GM21619 (cell line): ENCODE measurements around the gene CWF19L1.
"Not testable (repeated sequence)": the region's sequence is repeated elsewhere in the genome, so short reads cannot be mapped to it uniquely, and the experiment has no call there.

Experiments used
- ATAC-seq: cut with Tn5 transposase; IDR thresholded peaks from one replicate; pipeline ENCODE4 v1.9.1; 2021; ENCODE audit not compliant: unreplicated experiment

The CWF19L1 gene

DNA sequence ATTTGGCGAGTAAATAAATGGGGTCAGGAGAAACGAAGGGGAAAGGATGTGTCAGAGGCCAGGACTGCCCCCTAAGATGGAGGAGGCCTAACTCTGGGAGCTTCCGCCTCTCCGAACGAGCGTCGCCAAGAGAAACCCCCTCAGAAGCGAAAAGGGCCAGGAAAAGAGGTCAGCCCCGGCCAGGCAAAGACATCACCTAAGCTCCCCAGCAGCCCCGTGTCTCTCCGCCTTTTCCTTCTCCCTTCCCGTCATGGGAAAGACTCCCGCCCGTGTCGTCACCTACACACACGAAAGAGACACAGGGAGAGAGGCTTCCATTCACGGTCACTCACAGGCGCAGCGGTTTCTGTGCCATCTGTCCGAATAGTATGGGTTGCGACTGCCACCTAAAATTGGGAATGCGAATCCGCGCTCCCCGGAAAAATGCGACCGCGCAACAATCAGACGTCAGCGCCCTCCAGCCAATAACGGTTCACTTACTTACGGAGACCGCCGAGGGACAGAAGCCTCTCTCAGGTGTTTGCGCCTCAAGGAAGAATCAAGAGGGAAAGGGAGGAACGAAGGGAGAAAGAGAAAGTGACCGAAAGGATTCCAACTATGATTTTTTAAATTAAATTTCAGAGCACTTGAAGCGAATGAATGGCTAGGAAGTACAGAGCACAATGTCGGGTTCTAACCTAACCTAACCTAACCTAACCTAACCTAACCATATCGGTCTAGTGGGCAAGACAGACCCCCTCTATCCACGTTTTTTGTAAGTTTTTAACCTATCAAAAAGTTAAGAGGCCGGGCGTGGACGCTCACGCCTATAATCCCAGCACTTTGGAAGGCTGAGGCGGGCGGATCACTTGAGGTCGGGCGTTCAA, at the start of gene CWF19L1:
CWF19L1 (minus strand) TSS at position 400 of the 866 bp plus-strand sequence; CDS start at position 355, 45 bp downstream.
- ATAC-seq = peak; percentile 84

DNA sequence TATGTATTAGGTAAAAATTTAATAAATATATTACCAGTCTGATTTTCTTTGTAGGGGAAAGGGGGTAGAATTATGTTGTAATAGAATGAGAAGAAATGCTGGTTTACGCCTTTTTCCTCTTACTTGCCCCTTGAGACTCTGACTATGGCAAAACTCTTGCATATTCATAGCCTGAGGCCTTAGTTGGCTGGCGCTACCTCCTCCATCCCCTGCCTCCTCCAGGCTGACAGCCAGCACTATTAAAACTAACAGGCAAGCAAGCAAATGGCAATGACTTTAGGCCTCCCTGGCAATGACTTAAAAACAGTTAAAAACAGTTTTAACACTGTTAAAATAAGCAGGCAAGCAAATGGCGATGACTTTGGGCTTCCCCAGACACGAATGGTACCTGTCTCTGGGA, 48.2 kb upstream of the CWF19L1 start:
- ATAC-seq = no peak

GRCh38 chr10:100311298-100311697, 43.9 kb upstream of the CWF19L1 start:
- no peak for ATAC-seq

- ATAC-seq = no peak
Measured at GRCh38 chr10:100307684-100308083, 40.2 kb upstream of the CWF19L1 start.

- ATAC-seq = no peak
Measured at GRCh38 chr10:100306861-100307260, 39.4 kb upstream of the CWF19L1 start.

- ATAC-seq = no peak
Measured at GRCh38 chr10:100304414-100304813, 37.0 kb upstream of the CWF19L1 start.

DNA sequence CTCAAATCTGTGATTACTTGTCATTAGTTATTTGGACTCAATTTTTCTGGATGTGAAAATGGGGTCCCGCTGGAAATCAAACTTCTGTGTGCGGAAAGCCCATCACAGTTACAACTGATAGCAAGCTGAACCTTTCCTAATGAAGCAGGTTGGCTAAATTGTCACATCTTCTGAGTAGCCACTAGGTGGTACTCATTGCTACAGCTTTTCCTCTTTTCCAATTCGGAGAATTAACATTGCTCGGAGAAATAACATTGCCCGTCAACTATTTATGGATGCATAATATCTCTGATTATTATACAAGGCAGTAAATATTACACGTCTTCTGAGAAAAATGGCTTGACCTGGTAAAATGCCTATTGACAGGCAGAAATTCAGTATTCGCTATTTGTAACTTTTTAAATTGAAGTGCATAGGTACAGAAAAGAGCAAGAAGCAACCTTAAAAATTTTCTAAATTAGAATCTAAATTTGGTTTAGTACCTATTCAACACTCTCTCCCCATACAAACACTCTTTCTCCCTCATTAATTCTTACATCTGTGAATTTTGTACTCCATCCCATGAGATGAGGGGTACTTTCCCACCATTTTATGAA, 36.4 kb upstream of the CWF19L1 start:
- ATAC-seq = no peak

DNA sequence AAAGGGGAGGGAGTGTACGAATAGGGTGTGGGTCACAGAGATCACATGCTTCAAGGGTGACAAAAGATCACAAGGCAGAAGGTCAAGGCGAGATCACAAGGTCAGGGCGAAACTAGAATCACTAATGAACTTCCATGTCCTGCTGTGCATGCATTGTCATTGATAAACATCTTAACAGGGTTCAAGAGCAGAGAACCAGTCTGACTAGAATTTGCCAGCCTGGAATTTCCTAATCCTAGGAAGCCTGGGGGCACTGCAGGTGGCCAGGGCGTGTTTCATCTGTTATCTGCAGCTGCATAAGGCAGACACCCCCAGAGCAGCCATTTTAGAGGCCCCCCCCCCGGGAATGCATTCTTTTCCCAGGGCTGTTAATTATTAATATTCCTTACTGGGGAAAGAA, 33.7 kb upstream of the CWF19L1 start:
- ATAC-seq = not testable (repeated sequence)

GRCh38 chr10:100297242-100297641, 29.8 kb upstream of the CWF19L1 start:
- ATAC-seq = no peak

DNA sequence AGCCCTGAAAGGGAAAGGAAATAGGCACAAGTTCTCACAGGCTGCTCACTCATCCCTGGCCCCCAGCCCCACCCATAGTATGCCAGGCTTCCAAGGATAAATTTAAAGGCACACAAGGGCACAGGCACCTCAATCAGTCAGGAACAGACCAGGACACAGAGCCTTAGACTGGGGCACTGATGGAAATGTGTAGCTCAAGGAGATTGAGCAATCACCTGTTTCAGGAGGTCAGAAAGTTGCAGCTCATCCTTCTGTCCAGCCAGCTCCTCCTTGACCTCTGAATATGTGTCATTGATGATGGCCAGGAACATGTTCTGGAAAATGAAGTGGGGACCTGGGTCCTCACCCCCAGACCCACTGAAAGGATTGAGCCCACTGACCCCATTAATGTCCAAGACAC, 25.6 kb upstream of the CWF19L1 start:
- no peak for ATAC-seq

GRCh38 chr10:100292300-100292699, 24.9 kb upstream of the CWF19L1 start:
- not testable (repeated sequence) for ATAC-seq

- no peak for ATAC-seq
Measured at GRCh38 chr10:100291356-100291755, 23.9 kb upstream of the CWF19L1 start.

DNA sequence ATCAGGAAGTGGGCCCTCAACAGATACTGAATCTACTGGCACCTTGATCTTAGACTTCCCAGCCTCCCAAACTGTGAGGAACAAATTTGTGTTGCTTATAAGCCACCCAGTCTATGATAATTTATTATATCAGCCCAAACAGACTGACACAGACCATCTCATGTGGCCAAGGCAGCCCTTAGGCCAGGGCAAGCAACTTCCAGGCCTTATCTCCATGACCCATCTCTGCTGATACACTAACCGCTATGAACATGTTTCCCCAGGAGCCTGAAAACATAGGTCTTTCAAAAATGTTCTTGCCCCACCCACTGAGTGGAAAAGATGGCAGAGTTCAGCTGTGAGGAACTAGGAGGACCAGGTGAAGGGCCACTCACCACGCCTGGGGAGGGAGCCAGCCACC, 22.2 kb upstream of the CWF19L1 start:
- ATAC-seq = no peak

GRCh38 chr10:100288196-100288595, 20.8 kb upstream of the CWF19L1 start:
- no peak for ATAC-seq

GRCh38 chr10:100287756-100288155, 20.3 kb upstream of the CWF19L1 start:
- no peak for ATAC-seq

DNA sequence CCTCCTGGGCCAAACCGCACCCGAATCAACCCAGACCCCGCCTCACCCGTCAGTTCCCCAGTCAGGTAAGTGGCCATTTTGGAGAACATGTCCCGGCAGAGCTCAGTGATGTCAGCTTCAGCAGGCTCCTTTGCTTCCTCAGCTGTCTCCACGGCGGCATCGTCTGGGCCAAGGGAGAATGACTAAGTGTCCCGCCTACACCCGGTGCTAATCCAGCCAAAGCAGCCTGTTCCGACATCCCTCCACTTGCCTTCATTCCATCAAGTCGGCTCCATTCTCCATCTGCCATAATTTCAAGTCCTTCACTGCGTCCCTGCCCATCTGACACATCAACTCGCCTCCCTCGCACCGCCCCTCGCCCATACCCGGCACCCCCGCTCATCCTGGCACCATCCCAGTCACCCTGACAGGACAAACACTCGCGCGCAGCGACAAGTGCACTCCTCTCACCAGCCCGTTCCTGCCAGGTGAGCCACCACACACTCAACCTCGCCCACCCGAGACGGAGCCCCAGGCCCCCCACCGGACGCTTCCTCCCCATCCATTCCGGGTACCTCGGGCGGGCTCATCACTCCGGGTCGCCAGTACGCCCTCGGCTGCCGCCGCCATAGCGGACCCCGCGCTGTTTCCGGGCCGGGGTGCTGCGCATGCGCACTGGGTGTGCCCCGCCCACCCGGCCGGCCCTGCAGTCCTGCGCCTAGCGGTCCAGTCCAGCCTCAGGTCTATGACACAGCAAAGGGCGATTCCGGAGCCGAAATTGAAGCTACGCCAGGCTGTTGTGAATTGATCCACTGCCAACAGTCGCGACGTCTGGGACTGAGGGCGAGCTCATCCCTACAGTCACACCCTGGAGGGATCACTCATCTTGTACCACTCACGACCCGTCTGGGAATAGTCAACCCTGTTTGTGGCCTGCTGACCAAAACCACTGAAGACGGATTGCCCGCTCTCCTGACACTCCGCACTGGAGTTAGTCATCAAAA, 18.9 kb upstream of the CWF19L1 start, which contains the start of gene BLOC1S2:
BLOC1S2 (minus strand) TSS at position 630 of the 983 bp plus-strand sequence; CDS start at position 609, 21 bp downstream.
- peak; percentile 85 for ATAC-seq

DNA sequence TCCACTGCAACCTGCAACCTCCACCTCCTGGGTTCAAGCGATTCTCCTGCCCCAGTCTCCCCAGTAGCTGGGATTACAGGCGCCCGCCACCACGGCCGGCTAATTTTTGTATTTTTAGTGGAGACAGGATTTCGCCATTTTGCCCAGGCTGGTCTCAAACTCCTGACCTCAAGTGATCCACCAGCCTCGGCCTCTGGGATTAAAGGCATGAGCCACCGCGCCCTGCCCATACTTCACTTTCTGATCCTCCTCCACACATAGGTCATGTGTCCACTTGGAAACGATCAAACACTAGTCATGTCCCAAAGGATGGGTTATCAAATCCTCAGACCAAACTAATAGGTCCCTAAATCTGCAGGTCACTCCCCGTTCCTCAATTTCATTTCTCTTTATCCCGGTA, 17.9 kb upstream of the CWF19L1 start:
- not testable (repeated sequence) for ATAC-seq

DNA sequence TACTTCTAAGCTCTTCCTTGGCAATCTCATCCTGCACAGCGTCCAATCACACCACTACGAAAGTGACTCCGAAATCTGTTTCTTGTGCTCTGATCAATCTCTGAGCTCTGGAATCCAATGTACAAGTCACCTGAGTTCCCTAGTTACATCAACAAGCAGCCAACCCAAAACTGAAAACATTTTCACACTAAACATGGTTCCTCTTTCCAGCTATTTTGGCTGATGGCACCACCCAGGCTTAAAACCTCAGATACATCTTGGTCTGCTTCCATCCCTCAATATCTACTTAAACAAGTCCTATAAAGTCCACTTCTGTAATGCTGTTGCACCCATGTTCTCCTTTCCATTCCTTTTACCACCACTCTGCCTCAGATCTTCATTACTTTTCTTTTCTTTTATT, 15.5 kb upstream of the CWF19L1 start:
- no peak for ATAC-seq

DNA sequence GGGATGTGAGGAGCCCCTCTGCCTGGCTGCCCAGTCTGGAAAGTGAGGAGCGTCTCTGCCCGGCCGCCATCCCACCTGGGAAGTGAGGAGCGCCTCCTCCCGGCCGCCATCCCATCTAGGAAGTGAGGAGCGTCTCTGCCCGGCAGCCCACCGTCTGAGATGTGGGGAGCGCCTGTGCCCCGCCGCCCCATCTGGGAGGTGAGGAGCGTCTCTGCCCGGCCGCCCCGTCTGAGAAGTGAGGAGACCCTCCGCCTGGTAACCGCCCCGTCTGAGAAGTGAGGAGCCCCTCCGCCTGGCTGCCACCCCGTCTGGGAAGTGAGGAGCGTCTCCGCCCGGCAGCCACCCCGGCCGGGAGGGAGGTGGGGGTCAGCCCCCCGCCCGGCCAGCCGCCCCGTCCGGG, 9.5 kb upstream of the CWF19L1 start:
- ATAC-seq = not testable (repeated sequence)

DNA sequence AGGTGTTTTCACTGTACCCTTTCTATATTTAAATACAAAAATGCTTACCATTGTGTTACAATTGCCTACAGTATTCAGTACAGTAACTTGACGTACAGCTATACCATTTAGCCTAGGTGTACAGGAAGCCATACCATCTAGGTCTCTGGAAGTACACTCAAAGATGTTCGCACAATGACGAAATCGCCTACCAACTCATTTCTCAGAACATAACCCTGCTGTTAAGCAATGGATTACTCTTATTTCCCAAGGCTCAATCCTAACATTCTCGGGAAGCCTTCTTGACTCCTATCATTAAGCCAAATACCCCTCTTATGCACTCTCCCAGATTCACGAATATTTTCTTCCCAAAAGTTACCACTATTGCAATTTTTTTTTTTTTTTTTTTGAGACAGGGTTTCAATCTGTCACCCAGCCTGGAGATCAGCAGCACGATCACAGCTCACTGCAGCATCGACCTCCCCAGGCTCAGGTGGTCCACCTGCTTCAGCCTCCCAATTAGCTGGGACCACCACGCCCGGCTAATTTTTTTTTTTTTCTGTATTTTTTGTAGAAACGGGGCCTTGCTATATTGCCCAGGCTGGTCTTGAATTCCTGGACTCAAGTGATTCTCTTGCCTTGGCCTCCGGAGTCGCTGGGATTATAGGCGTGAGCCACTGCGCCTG, 1.5 kb downstream of the CWF19L1 start:
- no peak for ATAC-seq

GRCh38 chr10:100254191-100254590, 13.2 kb downstream of the CWF19L1 start:
- no peak for ATAC-seq
